Heart right ventricle (tissue), 16 donors: ENCODE measurements around the gene CHSY1. TPM values are rescaled to one million over a fixed set of nuclear protein-coding genes. Genes with fewer than 3 reads are reported as not detected.
A peak's percentile ranks its signal among the peaks of the same experiment; 100 is the strongest.

Source experiments
- ATAC-seq, 8 donors: fragments of 200-7000 bp; cut with Tn5 transposase; one replicate each; pipeline ENCODE4 v1.9.1; 2020; ENCODE audit warnings: mild to moderate bottlenecking in 8 of 8, moderate library complexity in 8 of 8, moderate number of reproducible peaks in 1 of 8
- DNase-seq, 2 donors: peaks; one replicate each; pipeline ENCODE4 v3.0.0-alpha.2; 2020
- H3K27ac ChIP-seq, 10 donors: fragments of 200-600 bp; sonication (generic) in 2 of 10; one replicate each; pipeline versions ENCODE4 v1.5.0 to v1.8.0; 2020 to 2022; ENCODE audit warnings: mild to moderate bottlenecking in 3 of 10
- H3K27me3 ChIP-seq, 7 donors: fragments of 200-600 bp; one replicate each; pipeline ENCODE4 v1.8.0; 2021 to 2022; ENCODE audit warnings: mild to moderate bottlenecking in 2 of 7
- H3K36me3 ChIP-seq, 9 donors: fragments of 200-600 bp; sonication (generic) in 1 of 9; one replicate each; pipeline versions ENCODE4 v1.5.0 to v1.8.0; 2020 to 2022; ENCODE audit warnings: mild to moderate bottlenecking in 2 of 9
- H3K4me1 ChIP-seq, 9 donors: fragments of 200-600 bp; sonication (generic) in 1 of 9; one replicate each; pipeline versions ENCODE4 v1.5.0 to v1.8.0; 2020 to 2022; ENCODE audit warnings: mild to moderate bottlenecking in 4 of 9
- H3K4me3 ChIP-seq, 10 donors: fragments of 200-600 bp; sonication (generic) in 2 of 10; one replicate each; pipeline versions ENCODE4 v1.5.0 to v1.8.0; 2020 to 2022; ENCODE audit warnings: mild to moderate bottlenecking in 7 of 10, moderate library complexity in 2 of 10
- H3K9me3 ChIP-seq, 11 donors: fragments of 200-600 bp in 10 of 11; sonication (generic) in 2 of 11; one replicate each; pipeline versions ENCODE4 v1.5.0 to v1.8.0; 2013 to 2022; ENCODE audit warnings: mild to moderate bottlenecking in 2 of 11, control low read depth in 1 of 11, moderate library complexity in 1 of 11
- CTCF ChIP-seq, 9 donors: fragments of 200-600 bp; sonication (generic) in 2 of 9; IDR thresholded peaks; one replicate each; pipeline versions ENCODE4 v1.5.0 to v1.8.0; 2021 to 2022; ENCODE audit warnings: antibody characterized with exemption in 9 of 9, mild to moderate bottlenecking in 5 of 9, moderate library complexity in 1 of 9
- WGBS, 2 donors: extraction: QIAGEN DNeasy Blood & Tissue Kit; methylation state at CpG; one replicate each; pipeline ENCODE4 v1.1.7; 2013; ENCODE audit warnings: inconsistent platforms in 1 of 2; 5-methylcytosine and 5-hydroxymethylcytosine counted together
- intact Hi-C, 10 donors: fragments of 100-400 bp; cut with DNase I; formaldehyde crosslinking; loops; one replicate each; pipeline versions ENCODE4 v1.11.1 to v1.14.2; 2022
- polyA plus RNA-seq, 2 donors: library from polyadenylated mRNA; stranded (reverse); fragments of 200-250 nt; gene quantifications; one replicate each; pipeline ENCODE4 v1.2.3, GENCODE V29; 2013
- total RNA-seq, 10 donors: library from RNA; stranded (reverse); fragmentation: NEBNext Ultra II Directional in 3 of 10; extraction: Animal tissue kit (Norgen Biotek cat#: 25700) in 3 of 10; gene quantifications; one replicate each; pipeline versions ENCODE4 v1.2.1 to v1.2.4, GENCODE V29; 2021 to 2023
- donor health status: Arrhythmogenic right ventricular cardiomyopathy.
- donor health status: ischemic (EF 13 %, LVEDD 7.1; RV severe dilation, severe dysfunction).
- donor health status: healthy with polysubstance abuse.
- donor health status: DM: no; HTN: yes; CAD: no.
- donor health status: DM: no; HTN: no; CAD: no.
- donor health status: ischemic (EF 25% LVEDD 6.9; RV normal size, moderate dysfunction).
- donor health status: ischemic (EF 25% LVEDD 5.7; RV mildly dilated, moderate dysfunction).
- donor health status: healthy.
- donor health status: DM: yes; HTN: yes; CAD: no.
- donor health status: Ischemic cardiomyopathy.
- donor health status: ischemic (EF 35%, LVEDD 5.7; RV mildly dilated, moderate dysfunction).
- donor health status: nonischemic (EF 11% LVEDD 7.7; RV severe dilation, severe dysfunction).
- donor health status: DM: yes; HTN: yes; CAD: no.
- donor health status: PGD.
- donor health status: ischemic (EF 29% LVEDD 5.4; RV normal size, mild dysfunction).
- donor health status: nonischemic (EF 23%, LVEDD 6.1; RV moderate dilation, normal function).

Gene CHSY1
- total and polyA plus RNA-seq, 12 donors: 6.9 to 35.1 (median 14.6) TPM

GRCh38 chr15:101181349-101181748 is 70.5 kb downstream of the CHSY1 start:
- DNase-seq (no peak), ATAC-seq (no peak)
- TF ChIP-seq CTCF (IDR thresholded peaks at IDR 0.05): no peak
- Histone ChIP-seq H3K9me3 (no peaks in the 10 kb centered on the region), H3K36me3 (peaks cover 0 to 65% (median 8%) of the 10 kb centered on the region in 9 donors), H3K27ac (peak overlapping the region in 2 of 10 donors; percentile 13 to 59), H3K4me3 (no peak overlapping the region), H3K4me1 (peaks cover 10 to 86% (median 55%) of the 10 kb centered on the region in 9 donors), H3K27me3 (no peaks in the 10 kb centered on the region)
- intact Hi-C loops: loop anchor here in 4 of 10 donors (5.0 to 10.0 kb wide), 3 partner anchors 51 to 63 kb away; no protein-coding TSS in a partner anchor
- 94 to 97% methylated on average over 4 of the region's 4 CpGs for WGBS, 2 donors

GRCh38 chr15:101180620-101181307 is 71.1 kb downstream of the CHSY1 start:
- 87% methylated on average over 13 of the region's 13 CpGs for WGBS, 2 donors
- TF ChIP-seq CTCF (IDR thresholded peaks at IDR 0.05): no peak
- ATAC-seq (no peak), DNase-seq (no peak)
- no peak overlapping the region for H3K4me3 ChIP-seq
- H3K27ac ChIP-seq: peak overlapping the region in 2 of 10 donors; percentile 13 to 20
- H3K27me3 ChIP-seq: no peaks in the 10 kb centered on the region
- H3K4me1 ChIP-seq: peaks cover 8 to 82% (median 55%) of the 10 kb centered on the region in 9 donors
- H3K9me3 ChIP-seq: no peaks in the 10 kb centered on the region
- intact Hi-C loops: loop anchor here in 4 of 10 donors (5.0 to 10.0 kb wide), 3 partner anchors 52 to 64 kb away; no protein-coding TSS in a partner anchor
- H3K36me3 ChIP-seq: peaks cover 0 to 68% (median 8%) of the 10 kb centered on the region in 9 donors

GRCh38 chr15:101179341-101180153 is 72.3 kb downstream of the CHSY1 start:
- TF ChIP-seq CTCF (IDR thresholded peaks at IDR 0.05): no peak
- intact Hi-C loops: loop anchor here in 4 of 10 donors (5.0 to 10.0 kb wide), 3 partner anchors 53 to 65 kb away; no protein-coding TSS in a partner anchor
- H3K27me3 ChIP-seq: no peaks in the 10 kb centered on the region
- peaks cover 0 to 76% (median 8%) of the 10 kb centered on the region in 9 donors for H3K36me3 ChIP-seq
- peaks cover 7 to 82% (median 45%) of the 10 kb centered on the region in 9 donors for H3K4me1 ChIP-seq
- WGBS, 2 donors: 84 to 85% methylated on average over 21 of the region's 21 CpGs
- peak overlapping the region in 5 of 10 donors; percentile 6 to 37 (median 27) for H3K27ac ChIP-seq
- ATAC-seq: no peak
- no peak overlapping the region for H3K4me3 ChIP-seq
- H3K9me3 ChIP-seq: no peaks in the 10 kb centered on the region
- no peak for DNase-seq

GRCh38 chr15:101178931-101179330 is 72.9 kb downstream of the CHSY1 start:
- H3K27me3 ChIP-seq: no peaks in the 10 kb centered on the region
- peaks cover 0 to 76% (median 8%) of the 10 kb centered on the region in 9 donors for H3K36me3 ChIP-seq
- intact Hi-C loops: no loop called here
- DNase-seq (no peak), ATAC-seq (no peak)
- H3K4me1 ChIP-seq: peaks cover 7 to 82% (median 38%) of the 10 kb centered on the region in 9 donors
- TF ChIP-seq CTCF (IDR thresholded peaks at IDR 0.05): no peak
- H3K27ac ChIP-seq: peak overlapping the region in 3 of 10 donors; percentile 19 to 37 (median 31)
- 92 to 97% methylated on average over 4 of the region's 4 CpGs for WGBS, 2 donors
- H3K9me3 ChIP-seq: no peaks in the 10 kb centered on the region
- no peak overlapping the region for H3K4me3 ChIP-seq
